PC-9 (cell line): Measurements from ENCODE around the gene INTS3.

Source experiments
- EZH2 ChIP-seq: fragments of 200-600 bp; sonication (generic); IDR thresholded peaks from 2 replicates; pipeline ENCODE4 v1.8.0; 2017; ENCODE audit warnings: antibody characterized with exemption, low read depth
- TF ChIP-seq, protein P1 (sequence below): fragments of 200-600 bp; sonication (generic); conservative IDR thresholded peaks from 2 replicates; pipeline ENCODE4 v1.6.1; 2017; ENCODE audit warnings: mixed run types, antibody characterized with exemption, mild to moderate bottlenecking, moderate library complexity

GRCh38 chr1:153750026-153750995 is 22.5 kb downstream of the INTS3 start:
- no peak for TF ChIP-seq EZH2
- TF ChIP-seq, protein P1, sequence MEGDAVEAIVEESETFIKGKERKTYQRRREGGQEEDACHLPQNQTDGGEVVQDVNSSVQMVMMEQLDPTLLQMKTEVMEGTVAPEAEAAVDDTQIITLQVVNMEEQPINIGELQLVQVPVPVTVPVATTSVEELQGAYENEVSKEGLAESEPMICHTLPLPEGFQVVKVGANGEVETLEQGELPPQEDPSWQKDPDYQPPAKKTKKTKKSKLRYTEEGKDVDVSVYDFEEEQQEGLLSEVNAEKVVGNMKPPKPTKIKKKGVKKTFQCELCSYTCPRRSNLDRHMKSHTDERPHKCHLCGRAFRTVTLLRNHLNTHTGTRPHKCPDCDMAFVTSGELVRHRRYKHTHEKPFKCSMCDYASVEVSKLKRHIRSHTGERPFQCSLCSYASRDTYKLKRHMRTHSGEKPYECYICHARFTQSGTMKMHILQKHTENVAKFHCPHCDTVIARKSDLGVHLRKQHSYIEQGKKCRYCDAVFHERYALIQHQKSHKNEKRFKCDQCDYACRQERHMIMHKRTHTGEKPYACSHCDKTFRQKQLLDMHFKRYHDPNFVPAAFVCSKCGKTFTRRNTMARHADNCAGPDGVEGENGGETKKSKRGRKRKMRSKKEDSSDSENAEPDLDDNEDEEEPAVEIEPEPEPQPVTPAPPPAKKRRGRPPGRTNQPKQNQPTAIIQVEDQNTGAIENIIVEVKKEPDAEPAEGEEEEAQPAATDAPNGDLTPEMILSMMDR: no peak
